ENCODE data around the gene PTPN4. TPM values are rescaled to one million over a fixed set of nuclear protein-coding genes. Genes with fewer than 3 reads are reported as not detected.
"Not testable (repeated sequence)": the region's sequence is repeated elsewhere in the genome, so short reads cannot be mapped to it uniquely, and the experiment has no call there.

PTPN4 gene
- total and polyA plus RNA-seq, 4 donors: 4.2 to 70.7 (median 27.0) TPM

GRCh38 chr2:119803101-119803500 is 43.4 kb downstream of the PTPN4 start:
- H3K27me3 ChIP-seq (ENCODE audit: control insufficient read depth in 3 of 3, insufficient read depth in 3 of 3, low read length in 2 of 3): no peaks in the 10 kb centered on the region
- WGBS, 2 donors: 68 to 85% methylated on average over 2 of the region's 2 CpGs
- H3K36me3 ChIP-seq (ENCODE audit: control insufficient read depth in 4 of 4, insufficient read depth in 4 of 4, low read length in 4 of 4): no peaks in the 10 kb centered on the region
- TF ChIP-seq CTCF (IDR thresholded peaks at IDR 0.05; ENCODE audit: control extremely low read depth, extremely low read depth): no peak
- no peak overlapping the region for H3K27ac ChIP-seq (ENCODE audit: low read depth in 1 of 2, low read length in 1 of 2)
- no peak for ATAC-seq (ENCODE audit: insufficient read depth, low FRiP score)
- H3K4me3 ChIP-seq: no peak overlapping the region
- peaks cover 0 to 5% (median 0%) of the 10 kb centered on the region in 5 donors for H3K4me1 ChIP-seq (ENCODE audit: control insufficient read depth in 5 of 5, insufficient read depth in 5 of 5, low read length in 5 of 5)
- DNase-seq: no peak
- no peaks in the 10 kb centered on the region for H3K9me3 ChIP-seq (ENCODE audit: control insufficient read depth in 4 of 4, insufficient read depth in 3 of 4, low read length in 3 of 4)
- H3K9ac ChIP-seq (ENCODE audit: insufficient read depth in 1 of 2, low read length in 2 of 2): no peak overlapping the region

- not testable (repeated sequence) for H3K9me3 ChIP-seq (ENCODE audit: control insufficient read depth in 4 of 4, insufficient read depth in 3 of 4, low read length in 3 of 4); H3K27ac ChIP-seq (ENCODE audit: low read depth in 1 of 2, low read length in 1 of 2); H3K36me3 ChIP-seq (ENCODE audit: control insufficient read depth in 4 of 4, insufficient read depth in 4 of 4, low read length in 4 of 4); H3K4me3 ChIP-seq; H3K27me3 ChIP-seq (ENCODE audit: control insufficient read depth in 3 of 3, insufficient read depth in 3 of 3, low read length in 2 of 3); DNase-seq; H3K4me1 ChIP-seq (ENCODE audit: control insufficient read depth in 5 of 5, insufficient read depth in 5 of 5, low read length in 5 of 5); H3K9ac ChIP-seq (ENCODE audit: insufficient read depth in 1 of 2, low read length in 2 of 2); ATAC-seq (ENCODE audit: insufficient read depth, low FRiP score)
- WGBS, 2 donors: 94 to 96% methylated on average over 6 of the region's 6 CpGs
Measured at GRCh38 chr2:119804409-119804808, 44.7 kb downstream of the PTPN4 start.

GRCh38 chr2:119808516-119809147 is 48.9 kb downstream of the PTPN4 start:
- no peak overlapping the region for H3K27ac ChIP-seq (ENCODE audit: low read depth in 1 of 2, low read length in 1 of 2)
- no peak overlapping the region for H3K9ac ChIP-seq (ENCODE audit: insufficient read depth in 1 of 2, low read length in 2 of 2)
- peaks cover 0 to 7% (median 3%) of the 10 kb centered on the region in 4 donors for H3K36me3 ChIP-seq (ENCODE audit: control insufficient read depth in 4 of 4, insufficient read depth in 4 of 4, low read length in 4 of 4)
- TF ChIP-seq CTCF (IDR thresholded peaks at IDR 0.05; ENCODE audit: control extremely low read depth, extremely low read depth): no peak
- 53 to 75% methylated on average over 3 of the region's 3 CpGs for WGBS, 2 donors
- no peaks in the 10 kb centered on the region for H3K9me3 ChIP-seq (ENCODE audit: control insufficient read depth in 4 of 4, insufficient read depth in 3 of 4, low read length in 3 of 4)
- H3K4me3 ChIP-seq: no peak overlapping the region
- ATAC-seq (ENCODE audit: insufficient read depth, low FRiP score) (no peak), DNase-seq (peak in 1 of 3 donors; percentile 5)
- peaks cover 0 to 11% (median 2%) of the 10 kb centered on the region in 5 donors for H3K4me1 ChIP-seq (ENCODE audit: control insufficient read depth in 5 of 5, insufficient read depth in 5 of 5, low read length in 5 of 5)
- H3K27me3 ChIP-seq (ENCODE audit: control insufficient read depth in 3 of 3, insufficient read depth in 3 of 3, low read length in 2 of 3): no peaks in the 10 kb centered on the region

GRCh38 chr2:119809339-119810048 is 49.8 kb downstream of the PTPN4 start:
- 41 to 69% methylated on average over 6 of the region's 6 CpGs for WGBS, 2 donors
- H3K36me3 ChIP-seq (ENCODE audit: control insufficient read depth in 4 of 4, insufficient read depth in 4 of 4, low read length in 4 of 4): peaks cover 0 to 7% (median 3%) of the 10 kb centered on the region in 4 donors
- no peak overlapping the region for H3K9ac ChIP-seq (ENCODE audit: insufficient read depth in 1 of 2, low read length in 2 of 2)
- H3K9me3 ChIP-seq (ENCODE audit: control insufficient read depth in 4 of 4, insufficient read depth in 3 of 4, low read length in 3 of 4): no peaks in the 10 kb centered on the region
- no peak for ATAC-seq (ENCODE audit: insufficient read depth, low FRiP score)
- H3K4me1 ChIP-seq (ENCODE audit: control insufficient read depth in 5 of 5, insufficient read depth in 5 of 5, low read length in 5 of 5): peaks cover 0 to 11% (median 2%) of the 10 kb centered on the region in 5 donors
- peak; percentile 65 to 80 (median 79) for DNase-seq
- TF ChIP-seq CTCF (IDR thresholded peaks at IDR 0.05; ENCODE audit: control extremely low read depth, extremely low read depth): no peak
- H3K4me3 ChIP-seq: no peak overlapping the region
- no peaks in the 10 kb centered on the region for H3K27me3 ChIP-seq (ENCODE audit: control insufficient read depth in 3 of 3, insufficient read depth in 3 of 3, low read length in 2 of 3)
- no peak overlapping the region for H3K27ac ChIP-seq (ENCODE audit: low read depth in 1 of 2, low read length in 1 of 2)
